Neuronal stem cell (in vitro differentiated cells): Measurements from ENCODE around the gene ZEB2.

ENCODE experiments used
- DNase-seq: peaks from one replicate; pipeline ENCODE4 v3.0.0-alpha.2; 2013; ENCODE audit warnings: low spot score
- H2AFZ ChIP-seq: one replicate; pipeline ENCODE4 v1.6.1; 2013; ENCODE audit warnings: mild to moderate bottlenecking, low read length, inconsistent platforms
- H2AK5ac ChIP-seq: 2 replicates; pipeline ENCODE4 v1.6.1; 2013; ENCODE audit warnings: low read depth, mild to moderate bottlenecking, inconsistent platforms, low read length, moderate library complexity, mixed read lengths
- H2BK120ac ChIP-seq: 2 replicates; pipeline ENCODE4 v1.6.1; 2013; ENCODE audit warnings: low read depth, mild to moderate bottlenecking, inconsistent platforms, low read length, moderate library complexity, mixed read lengths
- H2BK12ac ChIP-seq: one replicate; pipeline ENCODE4 v1.6.1; 2013; ENCODE audit warnings: low read length, inconsistent platforms
- H2BK15ac ChIP-seq: 2 replicates; pipeline ENCODE4 v1.6.1; 2013; ENCODE audit warnings: mild to moderate bottlenecking, low read length, inconsistent platforms, mixed read lengths
- H2BK5ac ChIP-seq: one replicate; pipeline ENCODE4 v1.6.1; 2013; ENCODE audit warnings: inconsistent platforms, mild to moderate bottlenecking, low read length, moderate library complexity
- H3K14ac ChIP-seq: one replicate; pipeline ENCODE4 v1.6.1; 2013; ENCODE audit warnings: low read length, inconsistent platforms
- H3K18ac ChIP-seq: 2 replicates; pipeline ENCODE4 v1.6.1; 2013; ENCODE audit warnings: low read length, inconsistent platforms
- H3K23ac ChIP-seq: 2 replicates; pipeline ENCODE4 v1.6.1; 2013; ENCODE audit warnings: low read depth, mild to moderate bottlenecking, mixed read lengths, low read length, inconsistent platforms; ENCODE audit not compliant: poor library complexity
- H3K27ac ChIP-seq: replicated peaks from 3 replicates; pipeline ENCODE4 v1.5.1; 2013; ENCODE audit warnings: low read length, inconsistent platforms
- H3K27me3 ChIP-seq, 3 experiments: 2 replicates each; pipeline ENCODE4 v1.6.1; 2013; ENCODE audit warnings: low read length in 3 of 3, mild to moderate bottlenecking in 2 of 3, inconsistent platforms in 1 of 3, low read depth in 1 of 3, mixed read lengths in 1 of 3, moderate library complexity in 1 of 3; ENCODE audit not compliant: control insufficient read depth in 3 of 3, insufficient read depth in 3 of 3
- H3K36me3 ChIP-seq, 2 donors: replicated peaks in 1 of 2; 2 replicates each; pipeline ENCODE4 v1.6.1; 2013; ENCODE audit warnings: low read length in 2 of 2; ENCODE audit not compliant: control insufficient read depth in 2 of 2, insufficient read depth in 2 of 2
- H3K4ac ChIP-seq: 2 replicates; pipeline ENCODE4 v1.6.1; 2013; ENCODE audit warnings: inconsistent platforms, mild to moderate bottlenecking, low read length, moderate library complexity
- H3K4me1 ChIP-seq, 2 donors: 1 replicate in 1 of 2; 2 replicates in 1 of 2; pipeline ENCODE4 v1.6.1; 2013; ENCODE audit warnings: low read length in 2 of 2, low read depth in 1 of 2; ENCODE audit not compliant: control insufficient read depth in 2 of 2, insufficient read depth in 1 of 2
- H3K4me2 ChIP-seq: one replicate; pipeline ENCODE4 v1.6.1; 2013; ENCODE audit warnings: mild to moderate bottlenecking, low read length, inconsistent platforms; ENCODE audit not compliant: insufficient read depth, poor library complexity, severe bottlenecking
- H3K4me3 ChIP-seq, 2 donors: 2 replicates each; pipeline ENCODE4 v1.5.1; 2013; ENCODE audit warnings: low read length in 2 of 2, mild to moderate bottlenecking in 2 of 2, inconsistent platforms in 1 of 2, moderate library complexity in 1 of 2
- H3K79me1 ChIP-seq: one replicate; pipeline ENCODE4 v1.6.1; 2013; ENCODE audit warnings: low read depth, mild to moderate bottlenecking, inconsistent platforms, low read length, moderate library complexity
- H3K9ac ChIP-seq: one replicate; pipeline ENCODE4 v1.6.1; 2013; ENCODE audit warnings: mild to moderate bottlenecking, low read depth, low read length, inconsistent platforms; ENCODE audit not compliant: poor library complexity
- H3K9me3 ChIP-seq, 2 donors: replicated peaks in 1 of 2; 2 replicates each; pipeline versions ENCODE3 to v1.6.1; 2013; ENCODE audit warnings: low read length in 2 of 2, mild to moderate bottlenecking in 2 of 2, inconsistent platforms in 1 of 2, low read depth in 1 of 2, mixed read lengths in 1 of 2, moderate library complexity in 1 of 2; ENCODE audit not compliant: control insufficient read depth in 2 of 2, insufficient read depth in 1 of 2
- H4K8ac ChIP-seq: one replicate; pipeline ENCODE4 v1.6.1; 2013; ENCODE audit warnings: low read depth, mild to moderate bottlenecking, inconsistent platforms, low read length, moderate library complexity
- H4K91ac ChIP-seq: one replicate; pipeline ENCODE4 v1.6.1; 2013; ENCODE audit warnings: low read length, low read depth, mild to moderate bottlenecking, inconsistent platforms; ENCODE audit not compliant: poor library complexity
- WGBS, 2 donors: extraction: QIAGEN DNeasy Blood & Tissue Kit; methylation state at CpG; one replicate each; pipeline ENCODE4 v1.1.7; 2013; ENCODE audit warnings: missing lambda C conversion rate in 2 of 2, mixed read lengths in 1 of 2; ENCODE audit not compliant: insufficient read length in 2 of 2, insufficient replicate concordance in 1 of 2; ENCODE audit errors: extremely low coverage in 2 of 2; 5-methylcytosine and 5-hydroxymethylcytosine counted together

The ZEB2 gene

DNA sequence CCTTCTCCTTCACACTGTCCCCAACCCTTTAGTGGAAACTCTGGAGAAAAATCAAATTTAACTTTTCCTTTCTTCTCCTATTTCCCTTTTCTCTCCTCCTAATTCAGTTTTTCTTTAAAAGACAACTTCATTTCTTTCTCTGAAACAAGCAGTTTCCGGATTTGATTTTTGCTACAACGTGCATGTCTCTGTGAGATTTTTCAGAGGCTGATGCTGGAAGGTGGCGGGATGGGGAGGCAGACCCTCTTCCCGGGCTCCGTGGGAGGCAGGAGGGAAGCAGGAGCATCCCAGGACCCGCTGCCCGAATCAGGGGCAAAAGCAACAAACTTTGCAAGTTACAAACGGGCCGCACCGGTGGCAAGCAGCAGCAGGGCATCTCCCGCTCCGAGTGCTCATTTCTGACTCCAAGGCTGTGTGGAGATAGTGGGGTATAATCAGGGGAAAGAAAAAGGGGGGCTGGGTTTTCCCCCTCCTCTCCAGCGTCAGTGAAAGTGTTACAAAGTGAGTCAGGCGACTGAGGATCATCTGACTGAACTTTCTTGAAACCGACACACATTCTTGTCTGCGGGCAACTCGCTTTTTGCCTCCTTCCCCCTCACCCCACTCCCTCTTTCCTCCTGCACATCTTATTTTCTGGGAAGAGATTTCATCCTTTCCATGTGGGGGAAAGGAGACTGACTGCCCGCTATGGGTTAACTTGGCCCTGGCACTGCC lies 6.4 kb downstream of the ZEB2 start:
- Histone ChIP-seq H3K4me3 (no peak overlapping the region), H3K4ac (no peak overlapping the region), H3K79me1 (no peaks in the 10 kb centered on the region), H2BK120ac (no peak overlapping the region), H2BK12ac (no peak overlapping the region), H3K4me1 (peaks cover 31 to 69% of the 10 kb centered on the region in 2 donors), H2BK5ac (no peak overlapping the region), H3K27me3 (no peaks in the 10 kb centered on the region), H3K9ac (no peak overlapping the region), H3K36me3 (peaks cover 0 to 43% of the 10 kb centered on the region in 2 donors), H4K8ac (no peak overlapping the region), H3K4me2 (peak overlapping the region; percentile 45), H3K9me3 (no peaks in the 10 kb centered on the region), H2AK5ac (no peak overlapping the region), H3K27ac (no peak overlapping the region), H3K23ac (no peak overlapping the region), H2AFZ (no peak overlapping the region), H2BK15ac (no peak overlapping the region), H3K14ac (no peak overlapping the region), H4K91ac (no peak overlapping the region), H3K18ac (no peak overlapping the region)
- no peak for DNase-seq
- WGBS, 2 donors = no CpG with 5 or more reads among the region's 18 CpGs

DNA sequence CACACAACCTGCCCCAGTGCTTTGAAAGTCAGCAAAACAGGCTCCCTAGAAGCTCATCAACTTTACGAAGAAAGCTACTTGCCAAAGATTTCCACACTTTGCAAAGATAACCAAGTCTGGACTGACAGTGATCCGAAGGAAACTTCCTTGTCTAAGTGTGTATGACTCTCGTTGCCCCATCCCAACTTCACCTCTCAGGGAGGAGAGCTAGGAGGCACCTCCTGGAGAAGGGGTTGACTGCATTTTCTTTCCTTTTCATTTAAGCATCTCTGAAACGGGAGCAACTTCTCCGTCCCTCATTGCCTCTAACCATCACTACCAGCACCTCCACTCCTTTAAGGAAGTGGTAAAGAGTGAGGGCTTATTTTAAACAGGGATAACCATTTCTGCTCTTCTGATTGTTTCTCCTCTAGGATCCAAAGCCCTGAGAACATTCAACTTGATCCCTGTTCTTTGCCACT lies 7.0 kb downstream of the ZEB2 start:
- no peak overlapping the region for H2BK12ac ChIP-seq
- WGBS, 2 donors = no CpG with 5 or more reads among the region's 5 CpGs
- no peaks in the 10 kb centered on the region for H3K27me3 ChIP-seq
- H3K79me1 ChIP-seq = no peaks in the 10 kb centered on the region
- no peak overlapping the region for H2AFZ ChIP-seq
- no peak overlapping the region for H3K23ac ChIP-seq
- no peak overlapping the region for H3K14ac ChIP-seq
- no peaks in the 10 kb centered on the region for H3K9me3 ChIP-seq
- H3K18ac ChIP-seq = no peak overlapping the region
- no peak overlapping the region for H4K8ac ChIP-seq
- H3K4me1 ChIP-seq = peaks cover 33 to 75% of the 10 kb centered on the region in 2 donors
- H2BK5ac ChIP-seq = no peak overlapping the region
- H3K27ac ChIP-seq = no peak overlapping the region
- no peak overlapping the region for H3K4me3 ChIP-seq
- H4K91ac ChIP-seq = no peak overlapping the region
- no peak for DNase-seq
- H2AK5ac ChIP-seq = no peak overlapping the region
- H2BK15ac ChIP-seq = no peak overlapping the region
- H3K4me2 ChIP-seq = no peak overlapping the region
- H2BK120ac ChIP-seq = no peak overlapping the region
- H3K4ac ChIP-seq = no peak overlapping the region
- H3K9ac ChIP-seq = no peak overlapping the region
- peaks cover 0 to 49% of the 10 kb centered on the region in 2 donors for H3K36me3 ChIP-seq

DNA sequence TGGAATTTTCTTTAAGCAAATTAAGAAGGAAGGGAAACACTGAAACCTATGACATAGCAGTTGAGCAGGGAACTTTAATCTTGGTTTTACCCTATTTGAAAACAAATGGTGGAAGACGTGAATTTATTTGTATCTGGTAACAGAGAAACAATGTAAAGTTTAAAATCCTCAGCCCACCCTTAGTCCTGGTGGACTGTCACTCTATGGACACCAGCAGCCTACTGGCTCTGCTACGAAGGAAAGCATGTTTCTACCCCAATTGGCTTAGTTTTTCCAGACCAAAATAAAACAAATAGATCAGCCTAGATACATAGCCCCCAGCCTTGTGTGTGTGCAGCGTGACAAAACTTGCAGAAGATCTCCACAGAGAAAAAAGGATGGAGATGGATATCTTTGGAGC lies 7.4 kb downstream of the ZEB2 start:
- Histone ChIP-seq H3K4me1 (peaks cover 34 to 80% of the 10 kb centered on the region in 2 donors), H3K4ac (no peak overlapping the region), H4K91ac (no peak overlapping the region), H2BK120ac (no peak overlapping the region), H3K4me3 (no peak overlapping the region), H2AFZ (no peak overlapping the region), H2AK5ac (no peak overlapping the region), H3K79me1 (no peaks in the 10 kb centered on the region), H3K27ac (no peak overlapping the region), H3K27me3 (no peaks in the 10 kb centered on the region), H3K9ac (no peak overlapping the region), H3K36me3 (peaks cover 0 to 54% of the 10 kb centered on the region in 2 donors), H3K23ac (no peak overlapping the region), H2BK5ac (no peak overlapping the region), H3K18ac (no peak overlapping the region), H2BK12ac (no peak overlapping the region), H2BK15ac (no peak overlapping the region), H3K9me3 (no peaks in the 10 kb centered on the region), H4K8ac (no peak overlapping the region), H3K4me2 (no peak overlapping the region), H3K14ac (no peak overlapping the region)
- DNase-seq = no peak
- WGBS, 2 donors = no CpG with 5 or more reads among the region's 3 CpGs

- H3K79me1 ChIP-seq = no peaks in the 10 kb centered on the region
- WGBS, 2 donors = no CpG with 5 or more reads among the region's 3 CpGs
- no peak overlapping the region for H2BK12ac ChIP-seq
- no peaks in the 10 kb centered on the region for H3K27me3 ChIP-seq
- H3K4ac ChIP-seq = no peak overlapping the region
- no peaks in the 10 kb centered on the region for H3K9me3 ChIP-seq
- H2BK120ac ChIP-seq = no peak overlapping the region
- H3K36me3 ChIP-seq = peaks cover 0 to 59% of the 10 kb centered on the region in 2 donors
- no peak overlapping the region for H4K8ac ChIP-seq
- H2BK5ac ChIP-seq = no peak overlapping the region
- no peak overlapping the region for H2AK5ac ChIP-seq
- H3K23ac ChIP-seq = no peak overlapping the region
- H3K4me1 ChIP-seq = peaks cover 34 to 84% of the 10 kb centered on the region in 2 donors
- no peak for DNase-seq
- no peak overlapping the region for H4K91ac ChIP-seq
- H3K9ac ChIP-seq = no peak overlapping the region
- H3K27ac ChIP-seq = no peak overlapping the region
- H2AFZ ChIP-seq = no peak overlapping the region
- no peak overlapping the region for H2BK15ac ChIP-seq
- no peak overlapping the region for H3K14ac ChIP-seq
- no peak overlapping the region for H3K4me3 ChIP-seq
- no peak overlapping the region for H3K4me2 ChIP-seq
- H3K18ac ChIP-seq = no peak overlapping the region
These were observed 8.0 kb downstream of the ZEB2 start for GRCh38 chr2:144511937-144512336.
